ENCODE results near the gene RIN3. TPM values are rescaled to one million over a fixed set of nuclear protein-coding genes. Genes with fewer than 3 reads are reported as not detected.

Gene RIN3
- total and polyA plus RNA-seq, 2 donors (not counting 3 experiments of a cell fraction or from before 2014, with no cell fraction given), result 5.1 to 20.8 TPM

GRCh38 chr14:92660571-92660970, 147.0 kb downstream of the RIN3 start:
- no peaks in the 10 kb centered on the region for H4K20me1 ChIP-seq (replicated peaks; ENCODE audit: control insufficient read depth, extremely low read depth, insufficient read depth, low read length)
- dilution Hi-C loops (cut with MboI; ENCODE audit: extremely low pct_ligation_motif_present, low sequenced_read_pairs) (no loop called here), intact Hi-C loops (cut with micrococcal nuclease) (no loop called here)
- no peaks in the 10 kb centered on the region for H3K36me3 ChIP-seq (ENCODE audit: control insufficient read depth in 2 of 2, extremely low read depth in 1 of 2, insufficient read depth in 2 of 2, low read length in 2 of 2)
- H3K27me3 ChIP-seq (ENCODE audit: control insufficient read depth in 2 of 2, insufficient read depth in 2 of 2, low read length in 2 of 2), result no peaks in the 10 kb centered on the region
- ChIA-PET POLR2A (no interaction called here), CTCF (no interaction called here)
- no peaks in the 10 kb centered on the region for H3K79me2 ChIP-seq (ENCODE audit: control insufficient read depth, insufficient read depth, low read length)
- H3K4me1 ChIP-seq (ENCODE audit: control insufficient read depth, extremely low read depth, insufficient read depth, low read length), result no peaks in the 10 kb centered on the region
- BruUV-seq (replicated peaks), result no TSS peak
- no peak overlapping the region for H3K9ac ChIP-seq (replicated peaks; ENCODE audit: extremely low read depth, insufficient read depth, low read length)
- no peaks in the 10 kb centered on the region for H3K9me1 ChIP-seq (replicated peaks; ENCODE audit: control insufficient read depth, extremely low read depth, insufficient read depth, low read length)
- no peak overlapping the region for H3K4me2 ChIP-seq (ENCODE audit: insufficient read depth, low read length)
- H3K9me3 ChIP-seq (replicated peaks; ENCODE audit: control insufficient read depth, insufficient read depth, low read length), result no peaks in the 10 kb centered on the region
- no peak overlapping the region for H3K27ac ChIP-seq (ENCODE audit: insufficient read depth, low read depth, low read length)
- FAIRE-seq (no peak), DNase-seq (ENCODE audit: low read depth, low spot score) (no peak)
- no peak overlapping the region for H2AFZ ChIP-seq (ENCODE audit: low read depth, low read length)
- no peak for TF ChIP-seq FOS (IDR thresholded peaks at IDR 0.05; ENCODE audit: borderline replicate concordance, insufficient read depth, low read length)
- TF ChIP-seq POLR2AphosphoS5 (IDR thresholded peaks at IDR 0.05; ENCODE audit: insufficient read depth, low read depth, low read length), result no peak
- no peak for TF ChIP-seq MYC (IDR thresholded peaks at IDR 0.05; ENCODE audit: low read depth, low read length)
- no peak for TF ChIP-seq MAX (IDR thresholded peaks at IDR 0.05; ENCODE audit: insufficient read depth, insufficient read length)
- no peak for TF ChIP-seq GATA2 (IDR thresholded peaks at IDR 0.05; ENCODE audit: insufficient read depth, insufficient read length, low read depth, low read length)
- no peak for TF ChIP-seq JUN (IDR thresholded peaks at IDR 0.05; ENCODE audit: borderline replicate concordance, insufficient read depth, insufficient read length, low read depth)
- H3K4me3 ChIP-seq (replicated peaks in 1 of 3; ENCODE audit: insufficient read depth in 1 of 3, low read depth in 1 of 3, low read length in 3 of 3), result no peak overlapping the region

- ChIA-PET POLR2A (no interaction called here), CTCF (no interaction called here)
- no TSS peak for BruUV-seq (replicated peaks)
- intact Hi-C loops (cut with micrococcal nuclease), result no loop called here
- dilution Hi-C loops (cut with MboI; ENCODE audit: extremely low pct_ligation_motif_present, low sequenced_read_pairs), result no loop called here
- Histone ChIP-seq H3K4me1 (ENCODE audit: control insufficient read depth, extremely low read depth, insufficient read depth, low read length) (no peaks in the 10 kb centered on the region), H2AFZ (ENCODE audit: low read depth, low read length) (no peak overlapping the region), H3K4me3 (replicated peaks in 1 of 3; ENCODE audit: insufficient read depth in 1 of 3, low read depth in 1 of 3, low read length in 3 of 3) (no peak overlapping the region), H3K27ac (ENCODE audit: insufficient read depth, low read depth, low read length) (no peak overlapping the region), H3K9me3 (replicated peaks; ENCODE audit: control insufficient read depth, insufficient read depth, low read length) (no peaks in the 10 kb centered on the region), H3K4me2 (ENCODE audit: insufficient read depth, low read length) (no peak overlapping the region), H3K9me1 (replicated peaks; ENCODE audit: control insufficient read depth, extremely low read depth, insufficient read depth, low read length) (no peaks in the 10 kb centered on the region), H3K79me2 (ENCODE audit: control insufficient read depth, insufficient read depth, low read length) (no peaks in the 10 kb centered on the region), H3K36me3 (ENCODE audit: control insufficient read depth in 2 of 2, extremely low read depth in 1 of 2, insufficient read depth in 2 of 2, low read length in 2 of 2) (peaks cover 0 to 3% of the 10 kb centered on the region in 2 experiments), H3K9ac (replicated peaks; ENCODE audit: extremely low read depth, insufficient read depth, low read length) (no peak overlapping the region), H3K27me3 (ENCODE audit: control insufficient read depth in 2 of 2, insufficient read depth in 2 of 2, low read length in 2 of 2) (no peaks in the 10 kb centered on the region), H4K20me1 (replicated peaks; ENCODE audit: control insufficient read depth, extremely low read depth, insufficient read depth, low read length) (no peaks in the 10 kb centered on the region)
- FAIRE-seq, result no peak
- DNase-seq (ENCODE audit: low read depth, low spot score), result no peak
- no peak for TF ChIP-seq MYC (IDR thresholded peaks at IDR 0.05; ENCODE audit: low read depth, low read length)
- no peak for TF ChIP-seq CTCF (IDR thresholded peaks at IDR 0.05; ENCODE audit: extremely low read depth in 1 of 2, insufficient read depth in 1 of 2, low read depth in 1 of 2, low read length in 2 of 2)
- no peak for TF ChIP-seq JUN (IDR thresholded peaks at IDR 0.05; ENCODE audit: borderline replicate concordance, insufficient read depth, insufficient read length, low read depth)
- TF ChIP-seq POLR2AphosphoS5 (IDR thresholded peaks at IDR 0.05; ENCODE audit: insufficient read depth, low read depth, low read length), result no peak
- no peak for TF ChIP-seq POLR2A (IDR thresholded peaks at IDR 0.05; ENCODE audit: low read depth, low read length)
- TF ChIP-seq EZH2 (IDR thresholded peaks at IDR 0.05; ENCODE audit: borderline replicate concordance, low read depth, low read length, severe bottlenecking), result no peak
- no peak for TF ChIP-seq FOS (IDR thresholded peaks at IDR 0.05; ENCODE audit: borderline replicate concordance, insufficient read depth, low read length)
- no peak for TF ChIP-seq GATA2 (IDR thresholded peaks at IDR 0.05; ENCODE audit: insufficient read depth, insufficient read length, low read depth, low read length)
- TF ChIP-seq MAX (IDR thresholded peaks at IDR 0.05; ENCODE audit: insufficient read depth, insufficient read length), result no peak
These were observed 149.5 kb downstream of the RIN3 start for GRCh38 chr14:92663049-92663448.
